Kidney (tissue), 14 donors: ENCODE results near the gene MAN2A1. TPM values are rescaled to one million over a fixed set of nuclear protein-coding genes. Genes with fewer than 3 reads are reported as not detected.

ENCODE experiments used
- DNase-seq, 5 donors: peaks; one replicate each; pipeline ENCODE4 v3.0.0-alpha.2; 2013 to 2020
- FAIRE-seq: peaks from 2 replicates; lab custom pipeline; 2012; peaks lifted over from hg19 to GRCh38; lab: Jason Lieb, UNC
- H3K27ac ChIP-seq, 2 donors: one replicate each; pipeline ENCODE4 v1.7.0; 2013; ENCODE audit warnings: low read depth in 2 of 2, low read length in 2 of 2, inconsistent platforms in 1 of 2
- H3K27me3 ChIP-seq: one replicate; pipeline ENCODE4 v1.7.1; 2013; ENCODE audit warnings: low read length, inconsistent platforms; ENCODE audit not compliant: control insufficient read depth, insufficient read depth
- H3K36me3 ChIP-seq, 3 donors: one replicate each; pipeline versions ENCODE4 v1.7.0 to v1.7.1; 2013; ENCODE audit warnings: low read length in 3 of 3, control low read depth in 1 of 3, inconsistent platforms in 1 of 3; ENCODE audit not compliant: insufficient read depth in 3 of 3, control insufficient read depth in 2 of 3
- H3K4me1 ChIP-seq, 3 donors: one replicate each; pipeline versions ENCODE4 v1.7.0 to v1.7.1; 2013; ENCODE audit warnings: low read length in 3 of 3, inconsistent platforms in 1 of 3, low read depth in 1 of 3; ENCODE audit not compliant: control insufficient read depth in 2 of 3, insufficient read depth in 2 of 3
- H3K4me3 ChIP-seq, 3 donors: one replicate each; pipeline versions ENCODE4 v1.7.0 to v1.8.1; 2013; ENCODE audit warnings: low read length in 3 of 3, control low read depth in 1 of 3, inconsistent platforms in 1 of 3
- H3K9ac ChIP-seq, 3 donors: one replicate each; pipeline versions ENCODE4 v1.7.0 to v1.7.1; 2013; ENCODE audit warnings: low read length in 3 of 3, control low read depth in 1 of 3, inconsistent platforms in 1 of 3
- H3K9me3 ChIP-seq, 3 donors: one replicate each; pipeline versions ENCODE4 v1.7.0 to v1.7.1; 2013; ENCODE audit warnings: low read length in 3 of 3, control low read depth in 1 of 3, inconsistent platforms in 1 of 3; ENCODE audit not compliant: control insufficient read depth in 2 of 3, insufficient read depth in 1 of 3
- intact Hi-C: fragments of 100-400 bp; cut with DNase I; formaldehyde crosslinking; loops from one replicate; pipeline ENCODE4 v1.11.1; 2022
- polyA plus RNA-seq: library from polyadenylated mRNA; stranded (reverse); fragments of 350-450 nt; fragmentation: Illumina TruSeq; extraction: RNeasy Lipid Tissue Mini Kit (QIAGEN cat#74804); gene quantifications from one replicate; pipeline ENCODE4 v1.2.3, GENCODE V29; 2014; ENCODE audit warnings: low read depth, low replicate concordance; ENCODE audit not compliant: insufficient read depth
- total RNA-seq: library from RNA; stranded (reverse); fragmentation: NEBNext Ultra II Directional; extraction: Animal tissue kit (Norgen Biotek cat#: 25700); gene quantifications from one replicate; pipeline ENCODE4 v1.2.1, GENCODE V29; 2021
- TF ChIP-seq, protein P1 (sequence below): IDR thresholded peaks from 3 replicates; pipeline ENCODE4 v1.5.1; 2012; ENCODE audit warnings: mild to moderate bottlenecking, moderate library complexity, borderline replicate concordance; ENCODE audit not compliant: insufficient read depth; ENCODE audit errors: extremely low read depth
- donor health status: control.
- donor health status: control.
- donor health status: control.
- donor health status: control.
- donor health status: control.
- donor health status: DM: yes; HTN: yes; CAD: no.
- donor health status: Normal renal cell carcinoma (clear cell type).

Gene MAN2A1
- total and polyA plus RNA-seq, 2 donors from 2014 or later, result 12.7 to 69.9 TPM

DNA sequence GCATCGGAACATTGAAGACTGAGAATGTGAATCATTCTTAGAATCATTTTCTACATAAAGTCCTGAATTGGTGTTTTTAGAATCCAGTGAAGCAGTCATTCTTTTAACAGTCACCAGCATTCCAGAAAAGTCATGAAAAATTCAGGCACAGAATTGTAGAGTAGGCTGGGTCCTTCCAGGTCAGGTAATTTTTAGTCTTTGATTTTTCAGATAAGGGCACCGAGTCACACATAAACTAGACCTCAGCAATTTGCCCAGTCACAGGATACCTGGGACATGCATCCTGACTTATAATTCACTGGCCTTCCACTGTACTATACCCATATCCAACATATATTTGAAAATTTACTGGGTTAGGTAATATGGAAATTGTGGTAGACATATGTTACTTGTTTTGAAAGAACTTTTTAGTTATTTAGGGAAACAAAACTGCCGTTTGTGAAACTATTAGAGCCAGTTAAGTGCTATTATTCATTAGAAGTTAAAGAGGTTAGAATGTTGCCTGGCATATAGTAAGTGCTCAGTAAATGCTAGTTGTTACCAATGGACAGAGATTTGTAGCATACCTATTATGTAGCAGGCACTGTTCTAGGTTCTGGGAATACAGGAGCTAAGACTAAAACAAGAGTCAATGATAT is 10.9 kb downstream of the MAN2A1 start:
- TF ChIP-seq, protein P1, sequence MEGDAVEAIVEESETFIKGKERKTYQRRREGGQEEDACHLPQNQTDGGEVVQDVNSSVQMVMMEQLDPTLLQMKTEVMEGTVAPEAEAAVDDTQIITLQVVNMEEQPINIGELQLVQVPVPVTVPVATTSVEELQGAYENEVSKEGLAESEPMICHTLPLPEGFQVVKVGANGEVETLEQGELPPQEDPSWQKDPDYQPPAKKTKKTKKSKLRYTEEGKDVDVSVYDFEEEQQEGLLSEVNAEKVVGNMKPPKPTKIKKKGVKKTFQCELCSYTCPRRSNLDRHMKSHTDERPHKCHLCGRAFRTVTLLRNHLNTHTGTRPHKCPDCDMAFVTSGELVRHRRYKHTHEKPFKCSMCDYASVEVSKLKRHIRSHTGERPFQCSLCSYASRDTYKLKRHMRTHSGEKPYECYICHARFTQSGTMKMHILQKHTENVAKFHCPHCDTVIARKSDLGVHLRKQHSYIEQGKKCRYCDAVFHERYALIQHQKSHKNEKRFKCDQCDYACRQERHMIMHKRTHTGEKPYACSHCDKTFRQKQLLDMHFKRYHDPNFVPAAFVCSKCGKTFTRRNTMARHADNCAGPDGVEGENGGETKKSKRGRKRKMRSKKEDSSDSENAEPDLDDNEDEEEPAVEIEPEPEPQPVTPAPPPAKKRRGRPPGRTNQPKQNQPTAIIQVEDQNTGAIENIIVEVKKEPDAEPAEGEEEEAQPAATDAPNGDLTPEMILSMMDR, result no peak
- DNase-seq (no peak), FAIRE-seq (no peak)
- Histone ChIP-seq H3K9me3 (no peaks in the 10 kb centered on the region), H3K27ac (no peak overlapping the region), H3K27me3 (no peaks in the 10 kb centered on the region), H3K36me3 (peaks cover 0 to 2% (median 0%) of the 10 kb centered on the region in 3 donors), H3K4me3 (no peak overlapping the region), H3K9ac (no peak overlapping the region), H3K4me1 (peaks cover 0 to 5% (median 3%) of the 10 kb centered on the region in 3 donors)
- intact Hi-C loops, result no loop called here

DNA sequence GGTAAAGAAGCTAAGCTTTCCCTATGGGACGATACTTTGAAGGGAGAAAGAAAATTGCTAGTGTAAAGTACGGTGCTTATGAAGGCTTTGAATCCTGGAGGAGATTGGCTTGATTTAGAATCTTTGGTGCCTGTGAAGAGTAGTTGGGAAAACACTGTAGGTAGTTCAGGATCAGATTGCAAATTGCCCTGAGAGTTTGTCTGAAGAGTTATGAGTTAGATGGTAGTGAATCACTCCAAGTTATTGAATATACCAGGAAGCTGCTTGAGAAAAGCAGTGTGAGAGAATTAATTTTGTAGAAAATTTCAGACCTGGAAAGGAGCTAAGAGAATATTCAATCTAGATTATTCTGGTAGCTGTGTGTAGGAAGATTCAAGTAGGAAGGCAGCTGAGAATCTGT is 11.5 kb downstream of the MAN2A1 start:
- peaks cover 0 to 5% (median 3%) of the 10 kb centered on the region in 3 donors for H3K4me1 ChIP-seq
- peaks cover 0 to 2% (median 0%) of the 10 kb centered on the region in 3 donors for H3K36me3 ChIP-seq
- no peaks in the 10 kb centered on the region for H3K9me3 ChIP-seq
- H3K27me3 ChIP-seq, result no peaks in the 10 kb centered on the region
- TF ChIP-seq, protein P1, result no peak
- no peak for DNase-seq
- H3K27ac ChIP-seq, result no peak overlapping the region
- no peak overlapping the region for H3K9ac ChIP-seq
- no peak overlapping the region for H3K4me3 ChIP-seq
- FAIRE-seq, result no peak
- intact Hi-C loops, result no loop called here

GRCh38 chr5:109701792-109702191 is 12.1 kb downstream of the MAN2A1 start:
- TF ChIP-seq, protein P1, result no peak
- H3K4me3 ChIP-seq, result no peak overlapping the region
- peaks cover 0 to 5% (median 0%) of the 10 kb centered on the region in 3 donors for H3K4me1 ChIP-seq
- no peaks in the 10 kb centered on the region for H3K27me3 ChIP-seq
- H3K9me3 ChIP-seq, result no peaks in the 10 kb centered on the region
- no peak overlapping the region for H3K9ac ChIP-seq
- peaks cover 0 to 2% (median 0%) of the 10 kb centered on the region in 3 donors for H3K36me3 ChIP-seq
- FAIRE-seq (no peak), DNase-seq (no peak)
- no peak overlapping the region for H3K27ac ChIP-seq
- intact Hi-C loops, result no loop called here
